ENCODE data around the gene SURF1. TPM values are rescaled to one million over a fixed set of nuclear protein-coding genes. Genes with fewer than 3 reads are reported as not detected.

SURF1 gene
- total RNA-seq, 1 donor from 2014 or later, result 10.6 TPM

Small RNA genes within 50 kb of the gene (small RNA-seq; reads per million reads assigned to genes)
- not detected for gene RF00019 (ENCODE audit: low replicate concordance)
- gene SNORD24 (ENCODE audit: low replicate concordance), result not detected
- gene SNORD36A (ENCODE audit: low replicate concordance), result not detected
- gene SNORD36B (ENCODE audit: low replicate concordance), result not detected
- gene SNORD36C (ENCODE audit: low replicate concordance), result not detected

Other genes with a start within 250 kb of the SURF1 start
- gene RALGDS, start 235.2 kb downstream of the SURF1 start, total RNA-seq, result 92.0 TPM
- gene GBGT1, start 192.6 kb downstream of the SURF1 start, total RNA-seq, result 1.5 TPM
- gene OBP2B, start 147.2 kb downstream of the SURF1 start, total RNA-seq, result not detected
- not detected for gene ABO, start 81.3 kb downstream of the SURF1 start, total RNA-seq
- gene SURF6, start 20.3 kb downstream of the SURF1 start, total RNA-seq, result 14.8 TPM
- 20.2 TPM for gene MED22, start 8.4 kb downstream of the SURF1 start, total RNA-seq
- 837 TPM for gene RPL7A, start 8.3 kb downstream of the SURF1 start, total RNA-seq
- 11.8 TPM for gene SURF2, start 63 bp upstream of the SURF1 start, total RNA-seq
- 54.1 TPM for gene SURF4, start 19.6 kb upstream of the SURF1 start, total RNA-seq
- gene STKLD1, start 19.9 kb upstream of the SURF1 start, total RNA-seq, result 1.2 TPM
- gene REXO4, start 61.5 kb upstream of the SURF1 start, total RNA-seq, result 13.5 TPM
- 2.2 TPM for gene ADAMTS13, start 65.9 kb upstream of the SURF1 start, total RNA-seq
- gene CACFD1, start 103.5 kb upstream of the SURF1 start, total RNA-seq, result 19.4 TPM
- 9.3 TPM for gene SLC2A6, start 122.6 kb upstream of the SURF1 start, total RNA-seq
- not detected for gene MYMK, start 168.5 kb upstream of the SURF1 start, total RNA-seq
- 2.7 TPM for gene ADAMTSL2, start 178.2 kb upstream of the SURF1 start, total RNA-seq

Data from temporal lobe (tissue), 2 donors.